H9 (cell line): ENCODE measurements around the gene FIGNL2. TPM values are rescaled to one million over a fixed set of nuclear protein-coding genes. Genes with fewer than 3 reads are reported as not detected.

Experiments
- DNase-seq: peaks from one replicate; pipeline ENCODE4 v3.0.0-alpha.2; 2017
- H2AFZ ChIP-seq: one replicate; pipeline ENCODE4 v1.6.1; 2013; ENCODE audit warnings: mild to moderate bottlenecking, low read length, control low read depth, moderate library complexity
- H2AK5ac ChIP-seq: 2 replicates; pipeline ENCODE4 v1.6.1; 2013; ENCODE audit warnings: low read length, control low read depth, mixed read lengths; ENCODE audit not compliant: insufficient read length
- H2BK120ac ChIP-seq: one replicate; pipeline ENCODE4 v1.6.1; 2013; ENCODE audit warnings: low read depth, mild to moderate bottlenecking, low read length, control low read depth, inconsistent platforms; ENCODE audit not compliant: poor library complexity, severe bottlenecking
- H2BK12ac ChIP-seq: 2 replicates; pipeline ENCODE4 v1.6.1; 2013; ENCODE audit warnings: low read length, control low read depth, mixed read lengths, low read depth; ENCODE audit not compliant: insufficient read length
- H2BK15ac ChIP-seq: 2 replicates; pipeline ENCODE4 v1.6.1; 2013; ENCODE audit warnings: low read depth, low read length, control low read depth
- H2BK20ac ChIP-seq: one replicate; pipeline ENCODE4 v1.6.1; 2013; ENCODE audit warnings: low read depth, mild to moderate bottlenecking, low read length, control low read depth, inconsistent platforms; ENCODE audit not compliant: poor library complexity, severe bottlenecking
- H2BK5ac ChIP-seq: 2 replicates; pipeline ENCODE4 v1.6.1; 2013; ENCODE audit warnings: low read length, control low read depth, mixed read lengths; ENCODE audit not compliant: insufficient read length
- H3K14ac ChIP-seq: 2 replicates; pipeline ENCODE4 v1.6.1; 2013; ENCODE audit warnings: low read length, control low read depth; ENCODE audit not compliant: insufficient read depth
- H3K18ac ChIP-seq: 2 replicates; pipeline ENCODE4 v1.6.1; 2013; ENCODE audit warnings: low read depth, mild to moderate bottlenecking, mixed read lengths, low read length, control low read depth; ENCODE audit not compliant: insufficient read length
- H3K23ac ChIP-seq: 2 replicates; pipeline ENCODE4 v1.6.1; 2013; ENCODE audit warnings: low read length, control low read depth, mixed read lengths, low read depth; ENCODE audit not compliant: insufficient read length
- H3K23me2 ChIP-seq: 2 replicates; pipeline ENCODE4 v1.6.1; 2013; ENCODE audit warnings: low read depth, mild to moderate bottlenecking, mixed read lengths, low read length, control low read depth; ENCODE audit not compliant: insufficient read length, poor library complexity, severe bottlenecking
- H3K27ac ChIP-seq: 2 replicates; pipeline ENCODE4 v1.5.1; 2013; ENCODE audit warnings: low read length, control low read depth, mixed read lengths, low read depth; ENCODE audit not compliant: insufficient read length
- H3K27me3 ChIP-seq: 2 replicates; pipeline ENCODE4 v1.6.1; 2013; ENCODE audit warnings: low read length, control low read depth, inconsistent platforms; ENCODE audit not compliant: insufficient read depth
- H3K4ac ChIP-seq: 2 replicates; pipeline ENCODE4 v1.6.1; 2013; ENCODE audit warnings: low read depth, mild to moderate bottlenecking, control low read depth, inconsistent platforms, low read length, moderate library complexity
- H3K4me1 ChIP-seq: 2 replicates; pipeline ENCODE4 v1.6.1; 2013; ENCODE audit warnings: low read length, control low read depth, inconsistent platforms; ENCODE audit not compliant: insufficient read depth
- H3K4me2 ChIP-seq: 2 replicates; pipeline ENCODE4 v1.6.1; 2013; ENCODE audit warnings: low read length, control low read depth, mixed read lengths; ENCODE audit not compliant: insufficient read length, insufficient read depth
- H3K56ac ChIP-seq: 2 replicates; pipeline ENCODE4 v1.6.1; 2013; ENCODE audit warnings: low read depth, mild to moderate bottlenecking, mixed read lengths, low read length, control low read depth; ENCODE audit not compliant: insufficient read length
- H3K79me1 ChIP-seq: 2 replicates; pipeline ENCODE4 v1.6.1; 2013; ENCODE audit warnings: low read depth, mild to moderate bottlenecking, moderate library complexity, low read length, control low read depth, inconsistent platforms; ENCODE audit not compliant: insufficient read depth, poor library complexity, severe bottlenecking
- H3K79me2 ChIP-seq: 2 replicates; pipeline ENCODE4 v1.6.1; 2013; ENCODE audit warnings: low read length, control low read depth, inconsistent platforms; ENCODE audit not compliant: insufficient read depth
- H3K9ac ChIP-seq: 2 replicates; pipeline ENCODE4 v1.6.1; 2013; ENCODE audit warnings: low read length, control low read depth, mixed read lengths; ENCODE audit not compliant: insufficient read length; ENCODE audit errors: extremely low read depth
- H3K9me3 ChIP-seq: one replicate; pipeline ENCODE4 v1.6.1; 2013; ENCODE audit warnings: low read depth, low read length, inconsistent platforms; ENCODE audit not compliant: control insufficient read depth
- H3T11ph ChIP-seq: one replicate; pipeline ENCODE4 v1.6.1; 2013; ENCODE audit warnings: mild to moderate bottlenecking, low read length, control low read depth, inconsistent platforms
- H4K20me1 ChIP-seq: one replicate; pipeline ENCODE4 v1.6.1; 2013; ENCODE audit not compliant: control insufficient read depth, insufficient read length, insufficient read depth
- H4K5ac ChIP-seq: 2 replicates; pipeline ENCODE4 v1.6.1; 2013; ENCODE audit warnings: low read depth, mild to moderate bottlenecking, mixed read lengths, low read length, control low read depth; ENCODE audit not compliant: insufficient read length
- H4K8ac ChIP-seq: replicated peaks from 2 replicates; pipeline ENCODE4 v1.6.1; 2013; ENCODE audit warnings: low read length, control low read depth, mixed read lengths, low read depth; ENCODE audit not compliant: insufficient read length
- H4K91ac ChIP-seq: 2 replicates; pipeline ENCODE4 v1.6.1; 2013; ENCODE audit warnings: low read depth, mild to moderate bottlenecking, moderate library complexity, mixed read lengths, low read length, control low read depth; ENCODE audit not compliant: insufficient read length
- H3K27ac Mint-ChIP-seq, 3 experiments: 2 replicates in 2 of 3; 3 replicates in 1 of 3; pipeline ENCODE4 v1.8.0; 2020 to 2021; ENCODE audit warnings: mixed read lengths in 3 of 3, mild to moderate bottlenecking in 1 of 3, moderate library complexity in 1 of 3
- H3K27me3 Mint-ChIP-seq: 2 replicates; pipeline ENCODE4 v1.8.0; 2021; ENCODE audit warnings: low read depth, mild to moderate bottlenecking, moderate library complexity, mixed read lengths
- H3K36me3 Mint-ChIP-seq, 3 experiments: 2 replicates in 2 of 3; 3 replicates in 1 of 3; pipeline ENCODE4 v1.8.0; 2020 to 2021; ENCODE audit warnings: low read depth in 3 of 3, mixed read lengths in 3 of 3; ENCODE audit not compliant: insufficient read depth in 1 of 3
- H3K4me1 Mint-ChIP-seq, 2 experiments: 2 replicates each; pipeline ENCODE4 v1.8.0; 2020; ENCODE audit warnings: mixed read lengths in 2 of 2
- H3K4me3 Mint-ChIP-seq, 2 experiments: 2 replicates in 1 of 2; 3 replicates in 1 of 2; pipeline ENCODE4 v1.8.0; 2020 to 2021; ENCODE audit warnings: mild to moderate bottlenecking in 2 of 2, mixed read lengths in 2 of 2, moderate library complexity in 1 of 2
- H3K9me3 Mint-ChIP-seq, 2 experiments: 2 replicates in 1 of 2; 3 replicates in 1 of 2; pipeline ENCODE4 v1.8.0; 2020; ENCODE audit warnings: mild to moderate bottlenecking in 2 of 2, mixed read lengths in 2 of 2, moderate library complexity in 1 of 2
- total RNA-seq: library from RNA; stranded (reverse); gene quantifications from 2 replicates; pipeline ENCODE4 v1.2.1, GENCODE V29; 2021
- TF ChIP-seq, protein P1 (sequence below): fragments of 200-600 bp; sonication (generic); conservative IDR thresholded peaks from 3 replicates; pipeline ENCODE4 v1.8.0; 2021; ENCODE audit warnings: antibody characterized with exemption, mild to moderate bottlenecking

Gene FIGNL2
- total RNA-seq, 1 experiment from 2014 or later: 19.7 TPM

DNA sequence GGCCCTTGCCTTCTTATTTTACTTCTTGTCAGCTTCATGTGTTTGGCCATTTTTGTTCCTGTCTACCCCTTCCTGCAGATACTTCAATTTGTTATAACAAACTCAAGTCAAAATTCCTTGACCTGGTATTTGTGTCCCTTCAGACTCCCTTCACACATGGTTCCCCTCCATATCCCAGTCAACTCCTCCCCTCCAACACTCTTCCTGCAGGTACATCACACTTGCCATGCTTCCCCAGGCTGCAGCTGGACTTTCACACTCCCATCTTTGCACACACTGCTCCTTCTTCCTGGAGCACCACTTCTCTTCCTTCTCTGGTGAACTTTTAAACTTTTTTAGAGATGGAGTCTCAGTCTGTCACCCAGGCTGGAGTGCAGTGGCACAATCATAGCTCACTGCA is 18.9 kb upstream of the FIGNL2 start:
- no peak overlapping the region for H2BK120ac ChIP-seq
- H3K56ac ChIP-seq: no peak overlapping the region
- no peak overlapping the region for H3K9ac ChIP-seq
- no peak overlapping the region for H2BK5ac ChIP-seq
- no peak overlapping the region for H3K27ac Mint-ChIP-seq
- H3K23ac ChIP-seq: no peak overlapping the region
- peaks cover 10% of the 10 kb centered on the region; the same call in 1 of the 2 replicates for H3K4me1 ChIP-seq
- no peak overlapping the region for H2BK15ac ChIP-seq
- no peak overlapping the region for H3K14ac ChIP-seq
- no peak overlapping the region for H2AFZ ChIP-seq
- H3K36me3 Mint-ChIP-seq: no peaks in the 10 kb centered on the region; a peak in 1 of 7 replicates
- H3K4me2 ChIP-seq: no peak overlapping the region
- H3K27me3 ChIP-seq: peaks cover 13% of the 10 kb centered on the region; the same call in 1 of the 2 replicates
- H4K91ac ChIP-seq: no peak overlapping the region
- no peak overlapping the region for H4K5ac ChIP-seq
- peaks cover 26% of the 10 kb centered on the region for H3K23me2 ChIP-seq
- H2AK5ac ChIP-seq: no peak overlapping the region
- no peaks in the 10 kb centered on the region for H3K9me3 ChIP-seq
- no peak overlapping the region for H4K8ac ChIP-seq
- no peaks in the 10 kb centered on the region for H3K79me2 ChIP-seq
- H3K4me3 Mint-ChIP-seq: no peak overlapping the region
- no peak overlapping the region for H2BK12ac ChIP-seq
- H3K27ac ChIP-seq: no peak overlapping the region
- H4K20me1 ChIP-seq: no peaks in the 10 kb centered on the region
- no peak overlapping the region for H3T11ph ChIP-seq
- H2BK20ac ChIP-seq: no peak overlapping the region
- H3K27me3 Mint-ChIP-seq: peaks cover 63% of the 10 kb centered on the region
- no peaks in the 10 kb centered on the region for H3K79me1 ChIP-seq
- peaks cover 0 to 2% of the 10 kb centered on the region in 2 experiments; a peak in 1 of 5 replicates for H3K9me3 Mint-ChIP-seq
- H3K4ac ChIP-seq: no peak overlapping the region
- DNase-seq: no peak
- TF ChIP-seq, protein P1, sequence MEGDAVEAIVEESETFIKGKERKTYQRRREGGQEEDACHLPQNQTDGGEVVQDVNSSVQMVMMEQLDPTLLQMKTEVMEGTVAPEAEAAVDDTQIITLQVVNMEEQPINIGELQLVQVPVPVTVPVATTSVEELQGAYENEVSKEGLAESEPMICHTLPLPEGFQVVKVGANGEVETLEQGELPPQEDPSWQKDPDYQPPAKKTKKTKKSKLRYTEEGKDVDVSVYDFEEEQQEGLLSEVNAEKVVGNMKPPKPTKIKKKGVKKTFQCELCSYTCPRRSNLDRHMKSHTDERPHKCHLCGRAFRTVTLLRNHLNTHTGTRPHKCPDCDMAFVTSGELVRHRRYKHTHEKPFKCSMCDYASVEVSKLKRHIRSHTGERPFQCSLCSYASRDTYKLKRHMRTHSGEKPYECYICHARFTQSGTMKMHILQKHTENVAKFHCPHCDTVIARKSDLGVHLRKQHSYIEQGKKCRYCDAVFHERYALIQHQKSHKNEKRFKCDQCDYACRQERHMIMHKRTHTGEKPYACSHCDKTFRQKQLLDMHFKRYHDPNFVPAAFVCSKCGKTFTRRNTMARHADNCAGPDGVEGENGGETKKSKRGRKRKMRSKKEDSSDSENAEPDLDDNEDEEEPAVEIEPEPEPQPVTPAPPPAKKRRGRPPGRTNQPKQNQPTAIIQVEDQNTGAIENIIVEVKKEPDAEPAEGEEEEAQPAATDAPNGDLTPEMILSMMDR: no peak
- no peak overlapping the region for H3K18ac ChIP-seq
- H3K4me1 Mint-ChIP-seq: peaks cover 75 to 83% of the 10 kb centered on the region in 2 experiments
